ENCODE results near the gene CPED1.

- no peak for TF ChIP-seq CTCF (IDR thresholded peaks at IDR 0.05; ENCODE audit: poor library complexity, severe bottlenecking)
- TF ChIP-seq POLR2AphosphoS5 (IDR thresholded peaks at IDR 0.05), result no peak
- no peak for TF ChIP-seq TAF1 (IDR thresholded peaks at IDR 0.05; ENCODE audit: low read depth)
- TF ChIP-seq RAD21 (conservative IDR thresholded peaks at IDR 0.05), result no peak
- no peak for TF ChIP-seq EP300 (conservative IDR thresholded peaks at IDR 0.05; ENCODE audit: poor library complexity, severe bottlenecking)
- TF ChIP-seq EZH2 (IDR thresholded peaks at IDR 0.05; ENCODE audit: borderline replicate concordance, insufficient read depth, low read length, poor library complexity, severe bottlenecking), result no peak
- TF ChIP-seq REST (IDR thresholded peaks at IDR 0.05; ENCODE audit: borderline replicate concordance), result no peak
- no peak for TF ChIP-seq MXI1 (conservative IDR thresholded peaks at IDR 0.05; ENCODE audit: poor library complexity, severe bottlenecking)
- TF ChIP-seq SMC3 (conservative IDR thresholded peaks at IDR 0.05; ENCODE audit: poor library complexity), result no peak
Measured at GRCh38 chr7:121062671-121063279, 74.3 kb downstream of the CPED1 start.
